Osteocyte (in vitro differentiated cells): ENCODE results near the gene KLHL7. TPM values are rescaled to one million over a fixed set of nuclear protein-coding genes. Genes with fewer than 3 reads are reported as not detected.

ENCODE experiments used
- DNase-seq: peaks from one replicate; pipeline ENCODE4 v3.0.0; 2021; ENCODE audit warnings: mixed read lengths; ENCODE audit not compliant: unreplicated experiment; ENCODE audit errors: extremely low spot score
- H3K27ac Mint-ChIP-seq: one replicate; pipeline ENCODE4 v1.8.0; 2021; ENCODE audit warnings: mild to moderate bottlenecking, mixed read lengths; ENCODE audit not compliant: unreplicated experiment
- H3K27me3 Mint-ChIP-seq: one replicate; pipeline ENCODE4 v1.8.0; 2021; ENCODE audit warnings: mixed read lengths; ENCODE audit not compliant: unreplicated experiment
- H3K36me3 Mint-ChIP-seq: one replicate; pipeline ENCODE4 v1.8.0; 2021; ENCODE audit warnings: mixed read lengths; ENCODE audit not compliant: unreplicated experiment
- H3K4me1 Mint-ChIP-seq: one replicate; pipeline ENCODE4 v1.8.0; 2021; ENCODE audit warnings: mixed read lengths; ENCODE audit not compliant: unreplicated experiment
- H3K4me3 Mint-ChIP-seq: one replicate; pipeline ENCODE4 v1.8.0; 2021; ENCODE audit warnings: mild to moderate bottlenecking, moderate library complexity, mixed read lengths; ENCODE audit not compliant: unreplicated experiment
- H3K9me3 Mint-ChIP-seq: one replicate; pipeline ENCODE4 v1.8.0; 2021; ENCODE audit warnings: mixed read lengths; ENCODE audit not compliant: unreplicated experiment
- CTCF ChIP-seq: fragments of 200-600 bp; sonication (generic); IDR thresholded peaks from 2 replicates; pipeline ENCODE4 v1.5.0; 2021; ENCODE audit warnings: antibody characterized with exemption, mild to moderate bottlenecking, moderate library complexity
- total RNA-seq: library from RNA; stranded (reverse); gene quantifications from 2 replicates; pipeline ENCODE4 v1.2.1, GENCODE V29; 2021

The KLHL7 gene
- total RNA-seq, 1 donor from 2014 or later = 50.2 TPM

GRCh38 chr7:23183279-23184012 is 77.9 kb downstream of the KLHL7 start:
- Mint-ChIP-seq H3K4me3 (peak overlapping the region; percentile 96), H3K9me3 (no peaks in the 10 kb centered on the region), H3K36me3 (peaks cover 12% of the 10 kb centered on the region), H3K4me1 (peaks cover 30% of the 10 kb centered on the region), H3K27me3 (no peaks in the 10 kb centered on the region), H3K27ac (peak overlapping the region; percentile 99)
- DNase-seq = no peak
- no peak for TF ChIP-seq CTCF

- Mint-ChIP-seq H3K27me3 (no peaks in the 10 kb centered on the region), H3K9me3 (no peaks in the 10 kb centered on the region), H3K27ac (no peak overlapping the region), H3K4me1 (peaks cover 30% of the 10 kb centered on the region), H3K4me3 (peak overlapping the region; percentile 49), H3K36me3 (peaks cover 18% of the 10 kb centered on the region)
- TF ChIP-seq CTCF = no peak
- DNase-seq = no peak
Measured at GRCh38 chr7:23184291-23184690, 78.7 kb downstream of the KLHL7 start.

DNA sequence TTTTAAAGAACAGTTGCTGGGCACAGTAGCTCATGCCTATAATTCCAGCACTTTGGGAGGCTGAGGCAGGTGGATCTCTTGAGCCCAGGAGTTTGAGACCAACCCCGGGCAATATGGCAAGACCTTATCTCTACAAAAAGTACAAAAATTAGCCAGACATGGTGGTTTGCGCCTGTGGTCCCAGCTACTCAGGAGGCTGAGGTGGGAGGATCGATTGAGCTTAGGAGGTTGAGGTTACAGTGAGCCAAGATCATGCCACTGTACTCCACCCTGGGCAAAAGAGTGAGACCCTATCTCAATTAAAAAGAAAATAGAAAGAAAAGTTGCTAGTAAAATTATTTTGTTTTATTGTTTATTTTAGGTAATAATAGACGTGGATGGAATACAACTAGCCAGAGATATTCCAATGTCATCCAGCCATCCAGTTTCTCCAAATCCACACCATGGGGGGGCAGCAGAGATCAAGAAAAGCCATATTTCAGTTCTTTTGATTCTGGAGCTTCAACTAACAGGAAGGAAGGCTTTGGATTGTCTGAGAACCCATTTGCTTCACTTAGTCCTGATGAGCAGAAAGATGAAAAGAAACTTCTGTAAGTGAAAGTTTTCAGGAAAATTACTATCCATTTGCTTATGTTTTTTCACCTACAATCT is 79.2 kb downstream of the KLHL7 start:
- peak; percentile 71 for TF ChIP-seq CTCF
- Mint-ChIP-seq H3K9me3 (no peaks in the 10 kb centered on the region), H3K4me3 (no peak overlapping the region), H3K27ac (no peak overlapping the region), H3K27me3 (no peaks in the 10 kb centered on the region), H3K4me1 (peaks cover 30% of the 10 kb centered on the region), H3K36me3 (peaks cover 20% of the 10 kb centered on the region)
- DNase-seq = no peak

DNA sequence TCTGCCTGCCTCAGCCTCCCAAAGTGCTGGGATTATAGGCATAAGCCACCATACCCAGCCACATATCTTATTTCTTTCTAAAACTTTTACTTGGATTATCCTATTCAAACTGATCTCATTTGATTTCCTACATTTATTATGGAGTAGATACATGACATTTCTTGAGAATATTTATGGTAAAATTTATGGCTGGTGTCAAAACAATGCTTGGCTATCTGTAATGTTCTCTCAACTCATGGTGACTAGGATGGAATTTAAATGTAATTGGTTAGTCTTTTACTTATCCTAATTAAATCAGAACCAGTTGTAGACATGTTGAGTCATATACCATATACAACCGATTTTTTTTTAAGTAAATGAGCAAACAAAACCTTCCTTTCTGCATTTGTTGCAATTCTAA is 80.4 kb downstream of the KLHL7 start:
- H3K27ac Mint-ChIP-seq = no peak overlapping the region
- H3K4me3 Mint-ChIP-seq = no peak overlapping the region
- no peaks in the 10 kb centered on the region for H3K27me3 Mint-ChIP-seq

More for the DNA sequence above, 80.4 kb downstream of the KLHL7 start:
- H3K4me1 Mint-ChIP-seq = peaks cover 29% of the 10 kb centered on the region
- no peaks in the 10 kb centered on the region for H3K9me3 Mint-ChIP-seq
- H3K36me3 Mint-ChIP-seq = peaks cover 25% of the 10 kb centered on the region
- DNase-seq = no peak
- no peak for TF ChIP-seq CTCF
